Neural progenitor cell (in vitro differentiated cells): ENCODE data around the gene SLC35E3. TPM values are rescaled to one million over a fixed set of nuclear protein-coding genes. Genes with fewer than 3 reads are reported as not detected.

Experiments
- DNase-seq: peaks from one replicate; pipeline ENCODE4 v3.0.0-alpha.2; 2016; ENCODE audit warnings: low spot score
- H2AFZ ChIP-seq: fragments of 200-600 bp; sonication (generic); replicated peaks from 2 replicates; pipeline ENCODE4 v1.6.1; 2016; ENCODE audit warnings: antibody characterized with exemption
- H3F3A ChIP-seq: fragments of 200-600 bp; sonication (generic); 2 replicates; pipeline ENCODE4 v1.6.1; 2016; ENCODE audit warnings: antibody characterized with exemption, low read depth
- H3K27ac ChIP-seq: fragments of 200-600 bp; sonication (generic); 2 replicates; pipeline ENCODE4 v1.5.1; 2016; ENCODE audit warnings: mild to moderate bottlenecking
- H3K27me3 ChIP-seq: fragments of 200-600 bp; sonication (generic); 2 replicates; pipeline ENCODE4 v1.6.1; 2016; ENCODE audit warnings: mild to moderate bottlenecking, moderate library complexity
- H3K36me3 ChIP-seq: fragments of 200-600 bp; sonication (generic); 2 replicates; pipeline ENCODE4 v1.5.1; 2016
- H3K4me1 ChIP-seq: fragments of 200-600 bp; sonication (generic); 2 replicates; pipeline ENCODE4 v1.6.1; 2016; ENCODE audit warnings: mixed run types
- H3K4me2 ChIP-seq: fragments of 200-600 bp; sonication (generic); 2 replicates; pipeline ENCODE4 v1.6.1; 2016
- H3K4me3 ChIP-seq: fragments of 200-600 bp; sonication (generic); 2 replicates; pipeline ENCODE4 v1.5.1; 2016
- H3K79me2 ChIP-seq: fragments of 200-600 bp; sonication (generic); 2 replicates; pipeline ENCODE4 v1.6.1; 2016; ENCODE audit warnings: low read depth
- H3K9ac ChIP-seq: fragments of 200-600 bp; sonication (generic); 2 replicates; pipeline ENCODE4 v1.6.1; 2016
- H3K9me3 ChIP-seq: fragments of 200-600 bp; sonication (generic); 2 replicates; pipeline ENCODE4 v1.5.1; 2016; ENCODE audit warnings: low read depth
- H4K20me1 ChIP-seq: fragments of 200-600 bp; sonication (generic); 2 replicates; pipeline ENCODE4 v1.6.1; 2016; ENCODE audit warnings: low read depth
- H3K27ac Mint-ChIP-seq: 3 replicates; pipeline ENCODE4 v1.8.0; 2021; ENCODE audit warnings: mixed read lengths
- H3K27me3 Mint-ChIP-seq: 2 replicates; pipeline ENCODE4 v1.8.0; 2022; ENCODE audit warnings: low read depth, mild to moderate bottlenecking, inconsistent platforms, moderate library complexity, mixed read lengths; ENCODE audit not compliant: insufficient read depth
- H3K36me3 Mint-ChIP-seq: 3 replicates; pipeline ENCODE4 v1.8.0; 2021; ENCODE audit warnings: mixed read lengths
- H3K4me1 Mint-ChIP-seq: 3 replicates; pipeline ENCODE4 v1.8.0; 2021; ENCODE audit warnings: mixed read lengths
- H3K4me3 Mint-ChIP-seq: 3 replicates; pipeline ENCODE4 v1.8.0; 2021; ENCODE audit warnings: mild to moderate bottlenecking, moderate library complexity, mixed read lengths
- H3K9me3 Mint-ChIP-seq: 3 replicates; pipeline ENCODE4 v1.8.0; 2020; ENCODE audit warnings: mixed read lengths
- CTCF ChIP-seq: fragments of 200-600 bp; sonication (generic); IDR thresholded peaks from 2 replicates; pipeline ENCODE4 v1.5.1; 2017; ENCODE audit warnings: antibody characterized with exemption, mild to moderate bottlenecking
- EZH2 ChIP-seq: fragments of 200-600 bp; sonication (generic); IDR thresholded peaks from 2 replicates; pipeline ENCODE4 v1.6.1; 2017; ENCODE audit warnings: antibody characterized with exemption, mild to moderate bottlenecking, moderate library complexity
- EZH2phosphoT487 ChIP-seq: fragments of 200-600 bp; sonication (generic); IDR thresholded peaks from 2 replicates; pipeline ENCODE4 v1.6.1; 2017; ENCODE audit warnings: antibody characterized with exemption
- total RNA-seq: library from RNA; depleted of rRNA; stranded (reverse); fragments of >200 nt; gene quantifications from 2 replicates; pipeline ENCODE4 v1.2.3, GENCODE V29; 2015; ENCODE audit warnings: low replicate concordance

The SLC35E3 gene
- total RNA-seq, 1 donor from 2014 or later = 1.5 TPM

GRCh38 chr12:68775121-68775630, 29.2 kb downstream of the SLC35E3 start:
- H3K9me3 Mint-ChIP-seq = no peaks in the 10 kb centered on the region

GRCh38 chr12:68776976-68777610, 31.1 kb downstream of the SLC35E3 start:
- no peaks in the 10 kb centered on the region for H3K4me1 ChIP-seq
- no peak overlapping the region for H3K4me2 ChIP-seq
- Mint-ChIP-seq H3K9me3 (no peaks in the 10 kb centered on the region), H3K4me1 (peaks cover 2% of the 10 kb centered on the region), H3K36me3 (no peaks in the 10 kb centered on the region), H3K27ac (no peak overlapping the region), H3K27me3 (no peaks in the 10 kb centered on the region), H3K4me3 (no peak overlapping the region)
- no peaks in the 10 kb centered on the region for H3K79me2 ChIP-seq
- no peaks in the 10 kb centered on the region for H3F3A ChIP-seq
- no peak for TF ChIP-seq EZH2phosphoT487
- TF ChIP-seq CTCF = no peak
- no peak for TF ChIP-seq EZH2
- H4K20me1 ChIP-seq = no peaks in the 10 kb centered on the region
- no peak overlapping the region for H2AFZ ChIP-seq
- H3K9me3 ChIP-seq = no peaks in the 10 kb centered on the region
- H3K27ac ChIP-seq = no peak overlapping the region
- no peaks in the 10 kb centered on the region for H3K36me3 ChIP-seq
- no peaks in the 10 kb centered on the region for H3K27me3 ChIP-seq
- no peak overlapping the region for H3K9ac ChIP-seq
- no peak overlapping the region for H3K4me3 ChIP-seq
- DNase-seq = no peak

More at GRCh38 chr12:68775121-68775630, 29.2 kb downstream of the SLC35E3 start:
- no peaks in the 10 kb centered on the region for H3K36me3 ChIP-seq
- H3K4me2 ChIP-seq = no peak overlapping the region
- Mint-ChIP-seq H3K36me3 (no peaks in the 10 kb centered on the region), H3K4me3 (no peak overlapping the region), H3K27me3 (no peaks in the 10 kb centered on the region), H3K27ac (no peak overlapping the region), H3K4me1 (peaks cover 2% of the 10 kb centered on the region)
- H3K4me3 ChIP-seq = no peak overlapping the region
- no peak for DNase-seq
- no peak overlapping the region for H3K9ac ChIP-seq
- H3K27ac ChIP-seq = no peak overlapping the region
- no peaks in the 10 kb centered on the region for H3K9me3 ChIP-seq
- no peaks in the 10 kb centered on the region for H3K79me2 ChIP-seq
- no peaks in the 10 kb centered on the region for H3F3A ChIP-seq
- no peaks in the 10 kb centered on the region for H3K4me1 ChIP-seq
- H2AFZ ChIP-seq = no peak overlapping the region
- no peaks in the 10 kb centered on the region for H4K20me1 ChIP-seq
- no peaks in the 10 kb centered on the region for H3K27me3 ChIP-seq
- TF ChIP-seq EZH2 (no peak), EZH2phosphoT487 (no peak), CTCF (no peak)

GRCh38 chr12:68779280-68779679, 33.3 kb downstream of the SLC35E3 start:
- Histone ChIP-seq H2AFZ (no peak overlapping the region), H3K27ac (no peak overlapping the region), H3K36me3 (no peaks in the 10 kb centered on the region), H4K20me1 (no peaks in the 10 kb centered on the region), H3K27me3 (no peaks in the 10 kb centered on the region), H3K9me3 (no peaks in the 10 kb centered on the region), H3K79me2 (no peaks in the 10 kb centered on the region), H3F3A (no peaks in the 10 kb centered on the region), H3K9ac (no peak overlapping the region), H3K4me1 (no peaks in the 10 kb centered on the region), H3K4me2 (no peak overlapping the region), H3K4me3 (no peak overlapping the region)
- Mint-ChIP-seq H3K4me3 (no peak overlapping the region), H3K9me3 (no peaks in the 10 kb centered on the region), H3K27ac (no peak overlapping the region), H3K4me1 (peaks cover 2% of the 10 kb centered on the region), H3K36me3 (no peaks in the 10 kb centered on the region), H3K27me3 (no peaks in the 10 kb centered on the region)
- no peak for TF ChIP-seq EZH2
- no peak for TF ChIP-seq CTCF
- no peak for TF ChIP-seq EZH2phosphoT487
- DNase-seq = no peak
